HG02759 (cell line): ENCODE measurements around the gene HSD11B2.
"Not testable (repeated sequence)": the region's sequence is repeated elsewhere in the genome, so short reads cannot be mapped to it uniquely, and the experiment has no call there.

Experiments
- ATAC-seq: cut with Tn5 transposase; IDR thresholded peaks from one replicate; pipeline ENCODE4 v1.9.1; 2021; ENCODE audit warnings: mild to moderate bottlenecking, moderate library complexity; ENCODE audit not compliant: unreplicated experiment

The HSD11B2 gene

GRCh38 chr16:67413978-67414911, 16.7 kb upstream of the HSD11B2 start:
- no peak for ATAC-seq

GRCh38 chr16:67415421-67415820, 15.5 kb upstream of the HSD11B2 start:
- not testable (repeated sequence) for ATAC-seq

- peak; percentile 78 for ATAC-seq
Measured at GRCh38 chr16:67415872-67416793, 14.8 kb upstream of the HSD11B2 start, which contains the start of gene ZDHHC1. ZDHHC1 (minus strand) TSS chr16:67416477; CDS start chr16:67407775, 8,702 bp downstream.

DNA sequence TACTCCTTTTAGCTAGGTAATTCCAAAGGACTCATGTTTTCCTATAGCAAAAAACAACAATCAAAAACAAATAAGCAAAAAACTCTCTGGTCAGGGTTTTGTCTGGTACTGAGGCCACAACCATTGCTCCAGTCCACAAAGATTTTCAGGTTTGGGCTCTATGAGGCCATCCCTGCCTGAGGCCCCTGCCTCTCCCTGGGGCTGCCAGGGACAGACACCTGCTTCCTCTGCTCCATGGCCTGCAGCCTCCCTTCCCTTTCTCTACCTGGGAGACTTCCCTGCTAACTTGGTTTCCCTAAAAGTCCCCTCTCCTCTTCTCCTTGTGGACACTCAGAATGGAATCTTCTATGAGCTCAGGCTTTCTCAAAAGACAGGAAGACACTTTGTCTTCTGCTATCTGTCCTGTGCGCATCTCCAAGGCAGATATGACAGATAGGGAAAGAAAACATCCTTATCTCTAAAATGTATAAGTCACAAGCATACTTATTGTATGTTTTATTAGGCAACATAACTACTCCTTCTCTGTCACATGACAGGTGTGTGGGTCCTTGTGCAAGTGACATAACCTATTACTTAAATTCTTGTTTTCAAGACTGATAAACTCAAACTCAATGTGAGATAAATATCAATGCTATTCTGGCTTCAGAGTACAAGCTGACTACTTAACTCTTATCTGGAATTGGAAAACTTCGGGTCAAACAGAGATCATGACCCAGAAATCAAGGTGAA, 13.4 kb upstream of the HSD11B2 start:
- ATAC-seq, result no peak

DNA sequence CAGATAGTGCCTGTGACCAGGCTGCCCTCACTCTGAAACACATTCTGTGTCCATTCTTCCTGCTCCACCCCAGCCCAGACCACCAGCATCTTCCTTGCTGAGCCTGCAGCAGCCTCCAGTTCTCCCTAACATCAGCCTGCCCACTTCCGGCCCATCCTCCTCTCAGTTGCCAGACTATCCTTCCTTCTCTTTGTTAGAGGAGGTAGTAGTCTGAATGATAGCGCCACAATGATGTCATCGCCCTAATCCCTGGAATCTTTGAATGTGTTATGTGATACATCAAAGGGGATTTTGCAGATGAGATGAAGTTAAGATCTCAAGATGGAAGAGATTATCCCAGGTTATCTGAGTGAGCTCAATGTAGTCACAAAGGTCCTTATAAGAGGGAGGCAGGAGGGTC, 11.4 kb upstream of the HSD11B2 start:
- ATAC-seq, result no peak

GRCh38 chr16:67419931-67420330, 11.0 kb upstream of the HSD11B2 start:
- no peak for ATAC-seq

- ATAC-seq, result no peak
Measured at GRCh38 chr16:67421030-67421429, 9.9 kb upstream of the HSD11B2 start.

- no peak for ATAC-seq
Measured at GRCh38 chr16:67423015-67423414, 7.9 kb upstream of the HSD11B2 start.

GRCh38 chr16:67423611-67424260, 7.2 kb upstream of the HSD11B2 start:
- no peak for ATAC-seq

DNA sequence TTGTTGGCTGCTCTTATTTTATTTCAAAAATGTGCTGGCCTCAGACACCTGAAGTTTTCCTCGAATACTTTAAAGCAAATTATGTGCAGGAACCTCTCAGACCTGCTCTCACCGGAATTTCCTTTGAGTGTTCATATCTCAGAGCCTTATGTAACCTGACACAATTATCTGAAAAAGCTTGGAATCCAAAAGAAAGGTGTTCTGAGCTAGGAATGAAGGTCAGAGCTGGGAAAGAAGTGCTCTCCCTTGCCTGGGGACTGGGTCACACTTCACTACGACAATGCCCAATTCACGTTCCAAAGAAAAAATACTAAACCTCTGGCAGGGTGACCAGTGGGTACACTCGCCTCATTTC, 6.7 kb upstream of the HSD11B2 start:
- ATAC-seq, result no peak

GRCh38 chr16:67425061-67425460, 5.9 kb upstream of the HSD11B2 start:
- ATAC-seq, result no peak

- ATAC-seq, result no peak
Measured at GRCh38 chr16:67425580-67425979, 5.3 kb upstream of the HSD11B2 start.

DNA sequence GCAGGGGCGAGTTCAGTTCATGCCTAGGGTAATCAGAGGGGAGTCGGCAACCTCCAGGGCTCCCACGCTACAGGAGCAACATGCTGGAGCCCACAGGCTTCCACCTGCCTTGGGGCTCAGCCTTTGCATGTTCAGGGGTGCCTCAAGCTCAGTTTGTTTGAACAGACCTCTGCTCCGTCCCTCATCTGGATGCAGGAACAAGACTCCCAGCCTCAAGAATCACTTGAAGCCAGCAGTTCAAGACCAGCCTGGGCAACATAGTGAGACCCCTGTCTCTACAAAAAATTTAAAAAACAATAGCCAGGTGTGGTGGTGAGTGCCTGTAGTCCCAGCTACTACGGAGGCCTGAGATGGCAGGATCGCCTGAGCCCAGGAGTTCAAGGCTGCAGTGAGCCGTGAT, 4.9 kb upstream of the HSD11B2 start:
- no peak for ATAC-seq

GRCh38 chr16:67426950-67427349, 4.0 kb upstream of the HSD11B2 start:
- no peak for ATAC-seq

- ATAC-seq, result no peak
Measured at GRCh38 chr16:67428146-67428731, 2.7 kb upstream of the HSD11B2 start.

- no peak for ATAC-seq
Measured at GRCh38 chr16:67429053-67429798, 1.7 kb upstream of the HSD11B2 start.

- no peak for ATAC-seq
Measured at GRCh38 chr16:67429799-67430503, 970 bp upstream of the HSD11B2 start.

DNA sequence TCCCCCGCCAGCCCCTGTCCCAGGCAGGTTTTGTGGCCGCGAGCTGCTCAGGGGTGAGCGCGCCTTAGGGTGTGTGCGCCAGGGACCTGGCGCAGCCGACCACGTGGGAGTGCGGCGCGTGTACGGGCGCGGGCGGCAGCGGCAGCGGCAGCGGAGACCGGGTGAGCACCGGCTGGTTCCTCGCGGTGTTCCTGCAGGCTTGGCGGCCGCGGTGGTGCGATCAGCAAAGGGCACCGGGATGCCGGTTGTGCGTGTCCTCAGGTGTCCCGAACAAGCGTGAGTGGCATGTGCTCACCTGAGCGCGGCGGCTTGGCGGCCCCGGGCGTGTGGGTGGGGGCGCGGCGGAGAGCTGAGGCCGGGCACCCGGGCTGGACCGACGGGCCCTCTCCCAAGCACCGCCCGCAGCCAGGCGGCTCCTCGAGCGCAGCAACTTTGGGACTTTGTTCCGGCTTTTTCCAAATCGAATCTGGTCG, 381 bp upstream of the HSD11B2 start:
- no peak for ATAC-seq
